D341Med (cell line): ENCODE results near the gene RARRES2.
"Not testable (repeated sequence)": the region's sequence is repeated elsewhere in the genome, so short reads cannot be mapped to it uniquely, and the experiment has no call there.

Experiments used
- DNase-seq: peaks from one replicate; pipeline ENCODE4 v3.0.0; 2012; ENCODE audit warnings: low spot score

The RARRES2 gene

GRCh38 chr7:150341263-150342120 is at the start of gene RARRES2:
Gene RARRES2 (minus strand): TSS chr7:150341629. CDS start chr7:150340609, 1,020 bp downstream.
- peak; percentile 23 for DNase-seq

- no peak for DNase-seq
These were observed 48.8 kb upstream of the RARRES2 start for GRCh38 chr7:150390205-150390604.

- no peak for DNase-seq
These were observed 48.0 kb upstream of the RARRES2 start for GRCh38 chr7:150389532-150389816.

GRCh38 chr7:150388709-150389531 is 47.5 kb upstream of the RARRES2 start:
- peak; percentile 88 for DNase-seq

GRCh38 chr7:150388306-150388705 is 46.9 kb upstream of the RARRES2 start:
- no peak for DNase-seq

- DNase-seq = not testable (repeated sequence)
These were observed 44.5 kb upstream of the RARRES2 start for GRCh38 chr7:150385884-150386283.

GRCh38 chr7:150385302-150385723 is 43.9 kb upstream of the RARRES2 start:
- no peak for DNase-seq

- no peak for DNase-seq
These were observed 43.2 kb upstream of the RARRES2 start for GRCh38 chr7:150384406-150385301.

- DNase-seq = no peak
These were observed 42.4 kb upstream of the RARRES2 start for GRCh38 chr7:150383710-150384397.

GRCh38 chr7:150382844-150383225 is 41.4 kb upstream of the RARRES2 start:
- DNase-seq = no peak

GRCh38 chr7:150382123-150382843 is 40.9 kb upstream of the RARRES2 start:
- no peak for DNase-seq

- no peak for DNase-seq
These were observed 40.3 kb upstream of the RARRES2 start for GRCh38 chr7:150381785-150382122.

GRCh38 chr7:150381096-150381495 is 39.7 kb upstream of the RARRES2 start:
- DNase-seq = no peak

- DNase-seq = no peak
These were observed 39.0 kb upstream of the RARRES2 start for GRCh38 chr7:150380463-150380862.

GRCh38 chr7:150379441-150380379 is 38.3 kb upstream of the RARRES2 start:
- DNase-seq = peak; percentile 64

- DNase-seq = peak; percentile 100
These were observed 37.5 kb upstream of the RARRES2 start, which contains the start of gene ZNF775 for GRCh38 chr7:150378853-150379440. Gene ZNF775 (plus strand): TSS chr7:150379330. CDS start chr7:150388471, 9,141 bp downstream.

GRCh38 chr7:150378115-150378852 is 36.9 kb upstream of the RARRES2 start:
- DNase-seq = peak; percentile 69

GRCh38 chr7:150377635-150378034 is 36.2 kb upstream of the RARRES2 start:
- DNase-seq = no peak

- no peak for DNase-seq
These were observed 35.8 kb upstream of the RARRES2 start for GRCh38 chr7:150377196-150377595.
